NCI-H2196 (cell line): ENCODE measurements around the gene GMIP.

Experiments used
- DNase-seq: peaks from one replicate; lab custom pipeline; 2025; ENCODE audit not compliant: unreplicated experiment; lab: John Stamatoyannopoulos, UW

GMIP gene

GRCh38 chr19:19636573-19637185, 6.8 kb downstream of the GMIP start:
- DNase-seq, result no peak

- DNase-seq, result no peak
Observed at GRCh38 chr19:19635313-19635702, 8.1 kb downstream of the GMIP start.

DNA sequence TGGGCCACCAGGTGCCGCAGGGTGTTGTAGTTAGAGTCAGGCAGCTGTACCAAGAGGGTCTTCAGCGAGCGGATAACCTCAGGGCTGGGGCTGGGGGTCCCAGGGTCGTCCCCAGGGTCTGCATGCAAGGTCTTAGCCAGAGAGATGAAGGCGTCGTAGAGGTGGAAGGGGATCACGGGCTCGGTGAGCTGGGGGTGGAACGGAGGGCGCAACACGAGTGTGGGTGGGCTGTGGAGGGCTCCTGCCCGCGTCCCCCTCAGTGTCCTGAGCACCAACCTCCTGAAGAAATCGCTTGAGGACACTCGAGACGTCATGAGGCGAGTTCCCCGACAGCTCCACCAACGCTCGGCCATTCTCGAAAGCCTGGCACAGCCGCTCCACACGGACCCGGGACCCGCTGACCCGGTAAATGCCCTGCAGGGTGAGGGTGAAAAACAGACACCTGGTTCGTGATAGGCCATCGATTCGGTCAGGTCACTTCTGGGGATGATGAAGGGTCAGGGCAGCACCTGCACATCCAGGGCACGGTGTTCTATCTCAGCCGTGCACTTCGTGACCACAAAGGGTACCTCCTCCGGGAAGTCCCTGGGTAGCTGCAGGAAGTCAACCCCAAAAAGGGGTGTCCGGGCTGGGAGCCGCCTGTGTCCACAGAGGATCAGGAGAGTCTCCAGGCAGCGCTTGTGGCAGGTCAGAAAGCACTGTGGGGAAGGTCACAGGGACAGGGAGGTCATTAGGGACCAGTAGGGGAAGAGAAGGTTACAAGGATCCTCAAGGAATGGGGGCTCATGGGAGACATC, 8.7 kb downstream of the GMIP start:
- no peak for DNase-seq

DNA sequence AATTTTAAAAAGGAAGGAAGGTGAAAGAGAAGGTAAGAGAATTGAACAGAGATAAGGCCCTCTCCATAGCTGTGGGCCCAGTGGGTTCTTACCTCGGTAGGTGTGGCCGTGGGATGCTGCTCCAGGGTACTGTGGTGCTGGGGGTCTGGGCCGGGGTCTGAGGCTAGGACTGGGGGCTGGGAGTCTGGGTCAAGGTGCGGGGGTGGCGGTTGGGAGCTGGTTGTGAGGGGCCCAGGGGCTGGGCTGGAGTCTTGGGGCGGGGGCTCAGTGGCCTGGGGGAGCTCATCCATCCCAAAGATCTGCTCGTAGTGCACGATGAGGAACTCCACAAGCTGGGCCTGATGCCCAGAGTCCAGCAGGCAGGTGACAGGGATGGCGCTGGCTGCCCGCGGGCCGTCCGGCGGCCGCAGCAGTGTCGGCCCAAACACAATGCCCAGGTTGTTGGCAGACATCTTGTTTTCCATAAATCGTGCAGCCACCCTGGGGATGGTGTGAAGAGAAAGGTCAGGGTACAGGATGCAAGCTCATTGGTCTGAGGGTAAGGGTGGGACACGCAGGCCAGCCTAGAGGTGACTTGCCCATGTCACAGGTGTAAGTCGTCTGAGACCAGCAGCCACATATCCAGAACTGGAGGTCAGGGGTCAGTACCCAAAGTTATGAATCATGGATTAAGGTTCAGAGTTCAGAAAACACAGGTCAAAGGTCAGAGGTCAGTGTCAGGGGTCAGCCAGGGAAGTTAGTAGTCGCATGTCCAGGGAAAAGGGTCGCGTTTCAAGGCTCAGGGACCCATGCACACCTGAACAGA, 9.5 kb downstream of the GMIP start:
- no peak for DNase-seq

- no peak for DNase-seq
Observed at GRCh38 chr19:19632661-19633060, 10.8 kb downstream of the GMIP start.

DNA sequence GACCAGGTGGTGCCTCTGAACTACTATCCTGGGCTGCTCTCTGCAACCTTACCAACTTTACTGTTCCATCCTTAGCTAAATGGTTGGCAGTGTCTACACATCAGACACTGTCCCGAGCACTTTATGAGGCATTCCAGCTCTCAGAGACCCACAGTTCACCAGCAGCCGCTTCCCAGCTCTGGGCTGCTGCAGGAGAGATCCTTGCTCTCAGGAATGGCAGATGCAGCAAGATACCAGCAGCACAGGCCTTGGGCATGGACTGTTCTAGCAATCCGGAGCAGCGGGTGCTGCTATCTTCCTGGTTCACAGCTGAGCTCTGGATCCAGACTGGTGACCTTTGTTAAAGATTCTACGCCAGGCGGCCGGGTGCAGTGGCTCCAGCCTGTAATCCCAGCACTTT, 12.1 kb downstream of the GMIP start:
- DNase-seq, result no peak

- no peak for DNase-seq
Observed at GRCh38 chr19:19630426-19630825, 13.0 kb downstream of the GMIP start.

- DNase-seq, result no peak
Observed at GRCh38 chr19:19630062-19630414, 13.4 kb downstream of the GMIP start.

- peak; percentile 44 for DNase-seq
Observed at GRCh38 chr19:19628501-19629134, 14.8 kb downstream of the GMIP start.

DNA sequence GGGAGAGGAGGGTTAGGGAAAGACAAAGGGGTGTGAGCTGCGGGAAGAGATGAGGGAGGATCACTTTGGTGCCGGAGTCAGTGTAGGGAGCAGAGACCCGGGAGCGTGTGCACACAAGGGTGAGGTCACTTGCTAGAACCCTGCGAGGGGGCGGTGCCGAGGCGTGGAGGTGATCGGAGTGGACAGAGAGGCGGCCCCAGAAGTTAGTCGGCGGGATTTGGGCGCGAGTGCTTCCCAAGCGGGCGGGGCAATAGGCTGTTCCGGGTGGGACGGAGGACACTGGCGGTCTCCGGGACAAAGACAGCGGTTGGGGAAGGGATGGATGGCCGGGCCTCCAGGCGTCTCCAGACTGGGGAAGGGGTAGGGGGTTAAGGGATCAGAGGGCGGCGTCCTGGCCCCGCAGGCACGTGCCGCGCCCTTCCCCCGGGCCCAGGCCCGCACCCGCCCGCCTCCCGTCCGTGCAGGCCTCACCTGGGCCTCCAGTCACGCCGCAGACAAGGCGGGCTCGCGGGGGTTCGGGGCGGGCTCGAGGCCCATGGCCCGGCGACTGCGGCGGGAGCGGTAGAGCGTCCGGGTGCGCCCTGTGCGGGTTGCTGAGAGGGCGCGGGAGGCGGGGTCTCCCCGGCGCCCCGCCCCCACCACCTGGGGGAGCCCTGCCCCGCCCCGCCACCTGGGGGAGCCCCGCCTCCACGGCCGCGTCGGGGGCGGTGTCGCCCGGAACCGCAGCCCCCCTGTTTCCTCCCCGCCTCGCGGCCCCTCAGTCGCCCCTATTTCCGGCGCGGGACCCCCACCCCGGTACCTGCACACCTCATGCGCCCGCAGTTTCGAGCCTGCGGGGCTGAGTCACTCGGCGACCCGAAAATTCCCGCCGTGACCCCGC, 15.6 kb downstream of the GMIP start, which contains the start of gene LPAR2:
TSS of gene LPAR2 (minus strand) at position 600 of the 880 bp plus-strand sequence. CDS start 945 bp downstream, outside the sequence.
- peak; percentile 76 for DNase-seq

DNA sequence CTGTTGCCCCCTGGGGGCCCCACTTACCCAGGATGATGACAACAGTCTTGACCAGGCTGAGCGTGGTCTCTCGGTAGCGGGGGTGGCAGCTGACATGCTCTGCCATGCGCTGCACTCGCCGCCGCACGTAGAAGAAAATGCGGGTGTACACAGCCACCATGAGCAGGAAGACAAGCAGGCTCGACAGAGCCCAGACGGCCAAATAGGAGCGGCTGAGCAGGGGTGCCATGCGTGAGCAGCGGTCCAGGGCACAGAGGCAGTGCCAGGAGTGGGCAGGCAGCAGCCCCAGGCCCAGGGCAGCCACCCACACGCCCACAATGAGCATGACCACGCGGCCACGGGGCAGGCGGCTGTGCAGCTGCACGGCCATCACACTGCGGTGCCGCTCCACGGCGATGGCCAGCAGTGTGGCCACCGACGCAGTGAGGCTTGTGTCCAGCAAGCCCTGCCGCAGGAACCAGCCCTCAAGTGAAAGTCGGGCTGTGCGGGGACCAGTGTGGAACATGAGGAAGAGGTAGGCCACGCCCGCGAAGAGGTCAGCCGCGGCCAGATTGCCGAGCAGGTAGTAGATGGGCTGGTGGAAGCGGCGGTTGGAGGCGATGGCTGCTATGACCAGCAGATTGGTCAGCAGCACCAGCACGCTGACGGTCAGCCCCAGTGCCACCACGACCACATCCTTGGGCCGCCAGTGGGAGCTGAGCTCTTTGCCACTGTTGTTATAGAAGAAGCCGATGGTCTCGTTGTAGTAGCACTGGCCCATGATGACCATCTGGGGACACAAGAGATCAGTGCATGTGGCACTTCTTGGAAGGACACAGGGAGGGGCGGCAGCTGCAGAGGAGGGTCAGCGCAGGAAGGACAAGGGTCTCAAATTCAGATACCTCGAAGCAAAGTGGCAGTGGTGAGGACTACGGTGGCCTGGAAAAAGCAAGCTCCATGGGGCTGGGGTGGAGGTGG, 16.7 kb downstream of the GMIP start:
- DNase-seq, result no peak

DNA sequence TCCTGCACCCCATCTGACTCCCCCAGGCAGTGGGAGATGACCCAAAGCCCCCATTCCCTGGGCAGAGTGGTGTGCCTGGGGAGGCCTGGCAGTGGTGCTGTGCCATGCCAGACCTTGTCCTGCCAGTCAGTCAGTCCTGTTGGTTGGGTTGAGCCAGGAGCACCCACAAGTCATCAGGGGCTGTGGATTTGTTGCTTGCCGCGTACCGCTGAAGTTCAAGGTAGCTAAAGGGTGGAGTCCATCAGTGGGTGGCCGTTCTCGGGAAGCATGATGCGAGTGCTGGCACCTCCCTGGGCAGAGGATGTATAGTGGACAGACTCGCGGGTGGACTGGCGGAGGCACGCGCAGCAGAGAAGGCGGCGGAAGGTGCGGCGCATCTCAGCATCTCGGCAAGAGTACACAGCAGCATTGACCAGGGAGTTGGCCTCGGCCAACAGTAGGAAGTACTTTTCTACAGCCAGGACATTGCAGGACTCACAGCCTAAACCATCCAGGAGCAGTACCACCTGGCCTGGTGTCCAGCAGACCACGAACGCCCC, 19.4 kb downstream of the GMIP start:
- no peak for DNase-seq

GRCh38 chr19:19623383-19623782, 20.1 kb downstream of the GMIP start:
- no peak for DNase-seq

GRCh38 chr19:19619849-19620210, 23.6 kb downstream of the GMIP start:
- no peak for DNase-seq

GRCh38 chr19:19619181-19619848, 24.1 kb downstream of the GMIP start:
- peak; percentile 54 for DNase-seq

DNA sequence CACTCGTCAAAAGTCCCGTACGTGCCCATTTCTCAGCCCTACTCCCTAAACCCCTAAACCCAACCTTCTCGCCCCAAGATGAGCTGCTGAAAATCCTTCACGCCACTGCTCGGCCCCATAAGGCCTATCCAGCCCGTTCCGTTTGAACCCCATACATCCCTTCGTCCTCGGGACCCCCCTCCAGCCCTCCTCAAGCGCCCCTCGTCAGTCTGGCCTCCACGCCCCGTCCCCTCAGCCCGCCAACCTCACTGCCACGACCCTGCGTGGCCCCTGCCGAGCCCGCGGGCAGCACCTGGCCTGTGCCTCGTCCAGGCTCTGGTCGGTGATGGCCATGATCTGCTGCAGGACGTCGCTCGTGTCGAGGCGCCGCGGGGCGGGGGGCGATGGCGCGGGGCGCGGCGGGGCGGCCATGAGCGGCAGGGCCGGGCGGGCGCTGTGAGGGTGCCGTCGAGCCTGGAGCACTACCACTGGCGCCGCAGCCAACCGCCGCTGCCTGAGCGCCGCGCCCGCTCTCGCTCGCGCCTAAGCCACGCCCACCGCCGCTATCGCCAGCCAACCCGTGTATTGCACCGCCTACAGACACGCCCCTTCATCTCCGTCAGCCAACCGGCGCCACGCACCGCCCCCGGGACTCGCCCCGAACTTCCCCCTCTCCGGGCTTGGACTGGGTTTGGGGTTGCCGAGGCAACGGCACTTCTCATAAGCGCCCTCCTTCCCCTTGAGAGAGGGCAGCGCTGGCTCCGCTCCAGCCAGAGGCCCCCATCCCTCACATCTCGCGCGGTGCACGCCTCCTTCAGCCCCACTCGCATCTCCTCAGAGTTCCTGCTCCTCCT, 25.0 kb downstream of the GMIP start, which contains the start of gene PBX4:
TSS of gene PBX4 (minus strand) at position 469 of the 833 bp plus-strand sequence. CDS start at position 411, 58 bp downstream.
- DNase-seq, result peak; percentile 98

GRCh38 chr19:19615086-19615485, 28.4 kb downstream of the GMIP start:
- no peak for DNase-seq
